GM12878 (cell line): ENCODE measurements around the gene RNU6-9.

Experiments used
- BCL11A ChIP-seq: IDR thresholded peaks from 2 replicates; pipeline ENCODE4 v1.6.1; 2011; ENCODE audit warnings: low read depth, low read length
- BCLAF1 ChIP-seq: fragments of 450-650 bp; IDR thresholded peaks from 2 replicates; pipeline ENCODE4 v1.6.1; 2017; ENCODE audit warnings: antibody characterized with exemption, mild to moderate bottlenecking, moderate library complexity
- CREB1 ChIP-seq: IDR thresholded peaks from 2 replicates; pipeline ENCODE4 v1.6.1; 2012; ENCODE audit warnings: low read depth, mild to moderate bottlenecking, inconsistent platforms
- ELK1 ChIP-seq: IDR thresholded peaks from 2 replicates; pipeline ENCODE4 v1.6.1; 2012; ENCODE audit warnings: low read depth, low read length, improper control_type of control experiment
- ETV6 ChIP-seq, 2 experiments: fragments of 450-650 bp in 1 of 2; IDR thresholded peaks in 1 of 2; conservative IDR thresholded peaks in 1 of 2; 2 replicates each; pipeline ENCODE4 v1.6.1; 2014; ENCODE audit warnings: antibody characterized with exemption in 1 of 2, borderline replicate concordance in 1 of 2, low read depth in 1 of 2, mild to moderate bottlenecking in 1 of 2, moderate library complexity in 1 of 2
- GABPA ChIP-seq: IDR thresholded peaks from 2 replicates; pipeline ENCODE4 v1.6.1; 2014; ENCODE audit warnings: antibody characterized with exemption, low read depth, mild to moderate bottlenecking, inconsistent platforms
- MXI1 ChIP-seq: fragments of 150-350 bp; IDR thresholded peaks from 2 replicates; pipeline ENCODE4 v1.6.1; 2011; ENCODE audit warnings: low read depth, mild to moderate bottlenecking, inconsistent platforms, low read length, improper control_type of control experiment
- NFYB ChIP-seq: IDR thresholded peaks from 2 replicates; pipeline ENCODE4 v1.6.1; 2011; ENCODE audit warnings: low read depth, mild to moderate bottlenecking, low read length, improper control_type of control experiment, moderate library complexity; ENCODE audit not compliant: insufficient read depth
- SMAD5 ChIP-seq: IDR thresholded peaks from 2 replicates; pipeline ENCODE4 v1.6.1; 2016; ENCODE audit warnings: antibody characterized with exemption, low read depth
- YY1 ChIP-seq: IDR thresholded peaks from 2 replicates; pipeline ENCODE4 v1.6.1; 2011; ENCODE audit warnings: low read depth, mild to moderate bottlenecking, low read length
- ZNF207 ChIP-seq: fragments of 450-650 bp; IDR thresholded peaks from 2 replicates; pipeline ENCODE4 v1.6.1; 2014; ENCODE audit warnings: antibody characterized with exemption, mild to moderate bottlenecking, borderline replicate concordance
- TF ChIP-seq, protein P1 (sequence below): IDR thresholded peaks from 2 replicates; pipeline ENCODE4 v1.6.1; 2011; ENCODE audit warnings: borderline replicate concordance, low read depth, mild to moderate bottlenecking, moderate library complexity, low read length; ENCODE audit not compliant: insufficient read depth, poor library complexity, severe bottlenecking
- TF ChIP-seq, protein P2 (sequence below), 3 experiments: IDR thresholded peaks in 2 of 3; conservative IDR thresholded peaks in 1 of 3; 2 replicates each; pipeline ENCODE4 v1.5.1; 2011; ENCODE audit warnings: low read depth in 3 of 3, low read length in 3 of 3, mild to moderate bottlenecking in 3 of 3, control low read depth in 2 of 3, moderate library complexity in 2 of 3, inconsistent platforms in 1 of 3, mixed read lengths in 1 of 3; ENCODE audit not compliant: control insufficient read depth in 2 of 3, insufficient read depth in 1 of 3; ENCODE audit errors: extremely low read depth in 1 of 3
- TF ChIP-seq, protein P3 (sequence below): fragments of 450-650 bp; IDR thresholded peaks from 2 replicates; pipeline ENCODE4 v1.6.1; 2018; ENCODE audit warnings: borderline replicate concordance, mild to moderate bottlenecking; ENCODE audit not compliant: partially characterized antibody

GRCh38 chr19:867301-867793 lies 25.9 kb upstream of the RNU6-9 start:
- TF ChIP-seq ETV6 (conservative IDR thresholded peaks at IDR 0.05 in 1 of 2, IDR thresholded peaks at IDR 0.05 in 1 of 2; ENCODE audit: borderline replicate concordance in 1 of 2, low read depth in 1 of 2) (no peak), ZNF207 (no peak), YY1 (no peak), CREB1 (no peak), ELK1 (no peak), SMAD5 (no peak), BCL11A (no peak), GABPA (no peak), NFYB (no peak), MXI1 (no peak), BCLAF1 (no peak)
- TF ChIP-seq, protein P1, sequence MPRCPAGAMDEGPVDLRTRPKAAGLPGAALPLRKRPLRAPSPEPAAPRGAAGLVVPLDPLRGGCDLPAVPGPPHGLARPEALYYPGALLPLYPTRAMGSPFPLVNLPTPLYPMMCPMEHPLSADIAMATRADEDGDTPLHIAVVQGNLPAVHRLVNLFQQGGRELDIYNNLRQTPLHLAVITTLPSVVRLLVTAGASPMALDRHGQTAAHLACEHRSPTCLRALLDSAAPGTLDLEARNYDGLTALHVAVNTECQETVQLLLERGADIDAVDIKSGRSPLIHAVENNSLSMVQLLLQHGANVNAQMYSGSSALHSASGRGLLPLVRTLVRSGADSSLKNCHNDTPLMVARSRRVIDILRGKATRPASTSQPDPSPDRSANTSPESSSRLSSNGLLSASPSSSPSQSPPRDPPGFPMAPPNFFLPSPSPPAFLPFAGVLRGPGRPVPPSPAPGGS, result no peak
- TF ChIP-seq, protein P2, sequence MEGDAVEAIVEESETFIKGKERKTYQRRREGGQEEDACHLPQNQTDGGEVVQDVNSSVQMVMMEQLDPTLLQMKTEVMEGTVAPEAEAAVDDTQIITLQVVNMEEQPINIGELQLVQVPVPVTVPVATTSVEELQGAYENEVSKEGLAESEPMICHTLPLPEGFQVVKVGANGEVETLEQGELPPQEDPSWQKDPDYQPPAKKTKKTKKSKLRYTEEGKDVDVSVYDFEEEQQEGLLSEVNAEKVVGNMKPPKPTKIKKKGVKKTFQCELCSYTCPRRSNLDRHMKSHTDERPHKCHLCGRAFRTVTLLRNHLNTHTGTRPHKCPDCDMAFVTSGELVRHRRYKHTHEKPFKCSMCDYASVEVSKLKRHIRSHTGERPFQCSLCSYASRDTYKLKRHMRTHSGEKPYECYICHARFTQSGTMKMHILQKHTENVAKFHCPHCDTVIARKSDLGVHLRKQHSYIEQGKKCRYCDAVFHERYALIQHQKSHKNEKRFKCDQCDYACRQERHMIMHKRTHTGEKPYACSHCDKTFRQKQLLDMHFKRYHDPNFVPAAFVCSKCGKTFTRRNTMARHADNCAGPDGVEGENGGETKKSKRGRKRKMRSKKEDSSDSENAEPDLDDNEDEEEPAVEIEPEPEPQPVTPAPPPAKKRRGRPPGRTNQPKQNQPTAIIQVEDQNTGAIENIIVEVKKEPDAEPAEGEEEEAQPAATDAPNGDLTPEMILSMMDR (IDR thresholded peaks at IDR 0.05 in 2 of 3, conservative IDR thresholded peaks at IDR 0.05 in 1 of 3; ENCODE audit: control insufficient read depth in 2 of 3, extremely low read depth in 1 of 3, insufficient read depth in 1 of 3, low read depth in 3 of 3, low read length in 3 of 3), result no peak
- TF ChIP-seq, protein P3, sequence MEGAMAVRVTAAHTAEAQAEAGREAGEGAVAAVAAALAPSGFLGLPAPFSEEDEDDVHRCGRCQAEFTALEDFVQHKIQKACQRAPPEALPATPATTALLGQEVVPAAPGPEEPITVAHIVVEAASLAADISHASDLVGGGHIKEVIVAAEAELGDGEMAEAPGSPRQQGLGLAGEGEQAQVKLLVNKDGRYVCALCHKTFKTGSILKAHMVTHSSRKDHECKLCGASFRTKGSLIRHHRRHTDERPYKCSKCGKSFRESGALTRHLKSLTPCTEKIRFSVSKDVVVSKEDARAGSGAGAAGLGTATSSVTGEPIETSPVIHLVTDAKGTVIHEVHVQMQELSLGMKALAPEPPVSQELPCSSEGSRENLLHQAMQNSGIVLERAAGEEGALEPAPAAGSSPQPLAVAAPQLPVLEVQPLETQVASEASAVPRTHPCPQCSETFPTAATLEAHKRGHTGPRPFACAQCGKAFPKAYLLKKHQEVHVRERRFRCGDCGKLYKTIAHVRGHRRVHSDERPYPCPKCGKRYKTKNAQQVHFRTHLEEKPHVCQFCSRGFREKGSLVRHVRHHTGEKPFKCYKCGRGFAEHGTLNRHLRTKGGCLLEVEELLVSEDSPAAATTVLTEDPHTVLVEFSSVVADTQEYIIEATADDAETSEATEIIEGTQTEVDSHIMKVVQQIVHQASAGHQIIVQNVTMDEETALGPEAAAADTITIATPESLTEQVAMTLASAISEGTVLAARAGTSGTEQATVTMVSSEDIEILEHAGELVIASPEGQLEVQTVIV, result no peak
